Measurements from ENCODE around the gene CDO1.

CDO1 gene

DNA sequence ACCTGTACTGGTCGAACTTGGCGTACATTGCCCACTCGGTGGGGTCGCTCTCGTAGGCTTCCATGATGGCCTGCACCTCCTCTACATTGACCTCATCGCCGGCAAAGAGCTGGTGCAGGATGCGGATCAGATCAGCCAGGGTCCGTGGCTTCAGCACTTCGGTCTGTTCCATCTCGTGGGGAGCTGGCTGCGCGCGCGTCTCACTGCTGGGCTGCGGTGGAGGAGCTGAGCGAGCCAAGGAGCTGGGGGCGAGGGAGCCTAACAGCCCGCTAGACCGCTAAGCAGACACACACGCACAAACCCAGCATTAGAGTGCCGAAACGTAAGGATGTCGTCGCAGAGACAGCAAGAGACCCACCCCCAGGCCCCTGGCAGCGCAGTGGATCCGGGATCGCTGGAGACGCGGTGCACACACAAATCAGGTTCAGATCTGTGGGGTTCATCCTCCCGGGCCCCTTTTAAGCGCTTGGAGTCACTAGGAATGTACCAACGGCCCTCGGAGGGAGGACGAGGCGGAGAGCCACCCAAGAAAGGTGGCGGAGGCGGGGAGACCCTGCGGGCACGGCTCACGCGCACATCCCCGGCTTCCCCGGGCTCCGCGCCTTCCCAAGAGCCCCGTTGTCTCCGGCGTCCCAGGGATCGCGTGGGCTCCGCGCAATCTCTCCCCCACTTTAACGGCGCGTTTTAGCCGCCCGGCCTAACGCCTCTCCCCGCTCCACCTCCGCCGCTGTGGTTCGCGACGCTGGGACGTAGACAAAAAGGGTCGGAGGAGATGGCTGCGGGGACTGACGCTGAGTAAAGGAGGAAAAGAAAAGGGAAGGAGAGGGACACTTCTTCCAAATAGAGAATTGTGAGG, at the start of gene CDO1:
TSS of gene CDO1 (minus strand) at position 434 of the 856 bp plus-strand sequence. CDS start at position 172, 262 bp downstream.
- Histone ChIP-seq H3K4me3 (ENCODE audit: low read length) (peak within 1 kb of the TSS; percentile 65), H2AFZ (ENCODE audit: low read depth, low read length) (peak within 1 kb of the TSS; percentile 85), H3K9me3 (ENCODE audit: low read length) (no peaks in the 10 kb centered on the region), H3K4me1 (ENCODE audit: insufficient read depth, low read length) (peaks cover 35% of the 10 kb centered on the region), H3K36me3 (ENCODE audit: insufficient read depth, low read length) (peaks cover 9% of the 10 kb centered on the region), H3K27me3 (ENCODE audit: insufficient read depth, low read length) (no peaks in the 10 kb centered on the region)

- no peak overlapping the region for H3K4me3 ChIP-seq (ENCODE audit: low read length)
- H2AFZ ChIP-seq (ENCODE audit: low read depth, low read length) = no peak overlapping the region
- H3K9me3 ChIP-seq (ENCODE audit: low read length) = peaks cover 4% of the 10 kb centered on the region
- no peaks in the 10 kb centered on the region for H3K27me3 ChIP-seq (ENCODE audit: insufficient read depth, low read length)
- H3K36me3 ChIP-seq (ENCODE audit: insufficient read depth, low read length) = no peaks in the 10 kb centered on the region
- H3K4me1 ChIP-seq (ENCODE audit: insufficient read depth, low read length) = peaks cover 2% of the 10 kb centered on the region
These were observed 42.9 kb upstream of the CDO1 start for GRCh38 chr5:115859378-115859777.

DNA sequence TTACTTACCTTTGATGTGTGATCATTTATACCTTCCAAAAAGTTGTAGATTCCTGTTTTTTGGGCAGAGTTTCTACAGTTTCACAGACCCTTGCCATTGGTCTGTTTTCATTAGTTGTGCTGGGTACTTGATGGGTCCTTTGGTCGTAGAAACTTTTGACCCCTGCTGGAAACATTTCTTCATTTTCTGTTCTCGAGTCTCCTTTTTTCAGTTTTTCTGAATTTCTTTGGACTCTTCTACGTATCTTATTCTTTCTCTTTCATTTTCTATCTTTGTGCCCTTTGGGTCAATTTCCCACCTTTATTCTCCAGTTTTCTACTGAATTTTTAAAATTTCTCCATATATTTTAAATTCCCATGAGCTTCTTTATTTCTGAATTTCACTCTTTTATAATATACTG, 41.9 kb upstream of the CDO1 start:
- peaks cover 3% of the 10 kb centered on the region for H3K9me3 ChIP-seq (ENCODE audit: low read length)
- H2AFZ ChIP-seq (ENCODE audit: low read depth, low read length) = no peak overlapping the region
- H3K36me3 ChIP-seq (ENCODE audit: insufficient read depth, low read length) = no peaks in the 10 kb centered on the region
- peaks cover 2% of the 10 kb centered on the region for H3K4me1 ChIP-seq (ENCODE audit: insufficient read depth, low read length)
- no peak overlapping the region for H3K4me3 ChIP-seq (ENCODE audit: low read length)
- H3K27me3 ChIP-seq (ENCODE audit: insufficient read depth, low read length) = no peaks in the 10 kb centered on the region

DNA sequence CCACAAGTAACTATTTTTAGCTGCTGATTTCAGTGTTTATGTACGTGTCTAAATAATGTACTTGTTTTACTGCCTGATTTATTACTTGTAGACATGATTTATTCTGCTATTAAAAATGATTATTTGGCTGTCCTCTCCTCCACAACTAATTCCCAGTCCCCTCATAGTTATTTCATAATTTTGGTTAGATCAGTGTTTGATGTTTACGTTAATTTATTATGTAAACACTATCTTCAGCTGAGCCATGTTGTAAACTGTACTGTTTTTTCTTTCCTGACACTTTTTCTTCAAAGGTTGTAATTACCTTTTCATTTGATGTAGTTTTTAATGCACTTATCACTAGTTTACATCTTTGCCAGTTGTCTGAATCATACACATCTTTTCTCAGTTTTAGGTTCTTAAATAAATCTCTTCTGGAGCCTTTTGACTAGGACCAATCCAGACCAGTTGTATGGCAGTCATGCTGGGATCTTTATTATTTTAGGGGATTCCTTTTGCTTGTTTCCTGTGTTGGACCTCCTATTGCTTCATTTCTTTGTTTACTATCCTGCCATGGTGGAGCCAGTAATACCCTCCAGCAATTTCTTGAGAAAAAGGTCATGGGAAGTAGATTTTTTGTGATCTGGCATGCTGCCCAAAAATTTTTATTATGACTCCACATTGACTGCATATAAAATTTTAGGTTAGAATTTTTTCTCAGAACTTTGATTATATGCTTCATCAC, 41.3 kb upstream of the CDO1 start:
- Histone ChIP-seq H3K4me3 (ENCODE audit: low read length) (no peak overlapping the region), H3K27me3 (ENCODE audit: insufficient read depth, low read length) (no peaks in the 10 kb centered on the region)

GRCh38 chr5:115857057-115857479, 40.6 kb upstream of the CDO1 start:
- no peaks in the 10 kb centered on the region for H3K27me3 ChIP-seq (ENCODE audit: insufficient read depth, low read length)
- no peak overlapping the region for H2AFZ ChIP-seq (ENCODE audit: low read depth, low read length)
- H3K9me3 ChIP-seq (ENCODE audit: low read length) = peaks cover 3% of the 10 kb centered on the region

More for the DNA sequence above, 41.3 kb upstream of the CDO1 start:
- Histone ChIP-seq H3K4me1 (ENCODE audit: insufficient read depth, low read length) (peaks cover 2% of the 10 kb centered on the region), H2AFZ (ENCODE audit: low read depth, low read length) (no peak overlapping the region), H3K36me3 (ENCODE audit: insufficient read depth, low read length) (no peaks in the 10 kb centered on the region), H3K9me3 (ENCODE audit: low read length) (peaks cover 3% of the 10 kb centered on the region)

GRCh38 chr5:115855959-115856358, 39.5 kb upstream of the CDO1 start:
- peaks cover 9% of the 10 kb centered on the region for H3K4me1 ChIP-seq (ENCODE audit: insufficient read depth, low read length)
- H2AFZ ChIP-seq (ENCODE audit: low read depth, low read length) = no peak overlapping the region
- H3K9me3 ChIP-seq (ENCODE audit: low read length) = peaks cover 3% of the 10 kb centered on the region
- H3K36me3 ChIP-seq (ENCODE audit: insufficient read depth, low read length) = no peaks in the 10 kb centered on the region
- H3K4me3 ChIP-seq (ENCODE audit: low read length) = no peak overlapping the region
- H3K27me3 ChIP-seq (ENCODE audit: insufficient read depth, low read length) = no peaks in the 10 kb centered on the region

More at GRCh38 chr5:115857057-115857479, 40.6 kb upstream of the CDO1 start:
- no peak overlapping the region for H3K4me3 ChIP-seq (ENCODE audit: low read length)
- peaks cover 2% of the 10 kb centered on the region for H3K4me1 ChIP-seq (ENCODE audit: insufficient read depth, low read length)
- no peaks in the 10 kb centered on the region for H3K36me3 ChIP-seq (ENCODE audit: insufficient read depth, low read length)

DNA sequence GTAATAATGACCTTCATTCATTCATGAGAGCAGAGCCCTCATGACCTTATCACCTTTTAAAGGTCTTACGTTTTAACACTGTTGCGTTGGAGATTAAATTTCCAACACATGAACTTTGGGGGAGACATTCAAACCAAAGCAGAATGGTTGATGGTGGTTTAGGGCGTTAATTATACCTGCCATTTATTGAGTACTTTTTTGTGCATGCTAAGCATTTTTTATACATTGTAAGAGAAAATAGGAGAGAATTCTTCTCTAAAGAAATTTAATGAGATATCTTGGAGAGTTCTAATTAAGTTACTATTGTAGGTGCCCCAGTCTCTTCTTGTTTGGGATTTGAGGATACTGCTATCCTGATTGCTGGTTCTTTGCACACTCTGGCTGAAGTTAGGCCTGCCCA, 37.7 kb upstream of the CDO1 start:
- H3K9me3 ChIP-seq (ENCODE audit: low read length) = peaks cover 3% of the 10 kb centered on the region
- H3K4me1 ChIP-seq (ENCODE audit: insufficient read depth, low read length) = peaks cover 26% of the 10 kb centered on the region
- no peaks in the 10 kb centered on the region for H3K27me3 ChIP-seq (ENCODE audit: insufficient read depth, low read length)

DNA sequence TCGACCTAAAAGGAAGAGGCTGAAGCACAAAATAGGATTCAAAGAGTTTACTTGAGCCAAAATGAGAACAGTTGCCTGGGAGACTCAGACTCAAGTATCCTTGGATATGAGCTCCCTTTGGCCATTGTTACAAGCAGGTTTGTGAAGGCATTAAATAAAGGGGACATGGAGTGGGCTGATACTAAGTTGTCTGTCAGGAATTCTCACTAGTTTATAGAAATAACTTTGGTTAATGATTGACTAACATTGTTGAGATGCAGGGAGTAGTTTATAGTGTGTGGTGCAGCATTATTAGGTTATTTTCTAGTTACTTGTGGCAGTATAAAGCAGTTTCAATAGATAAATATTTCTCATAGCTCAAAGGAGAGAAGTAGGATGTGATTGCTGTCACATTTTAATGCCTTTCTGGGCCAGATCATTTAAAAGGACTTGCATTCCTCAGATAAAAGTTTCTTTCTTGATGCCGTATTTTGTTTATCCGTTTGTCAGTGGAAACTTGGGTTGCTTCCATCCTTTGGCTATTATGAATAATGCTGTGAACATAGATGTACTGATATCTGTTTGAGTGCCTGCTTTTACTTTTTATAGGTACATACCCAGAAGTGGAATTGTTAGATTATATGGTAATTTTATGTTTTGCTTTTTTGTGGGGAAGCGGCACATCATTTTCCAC, 34.4 kb upstream of the CDO1 start:
- no peaks in the 10 kb centered on the region for H3K27me3 ChIP-seq (ENCODE audit: insufficient read depth, low read length)
- peaks cover 3% of the 10 kb centered on the region for H3K9me3 ChIP-seq (ENCODE audit: low read length)
- H3K4me3 ChIP-seq (ENCODE audit: low read length) = no peak overlapping the region
- peaks cover 24% of the 10 kb centered on the region for H3K4me1 ChIP-seq (ENCODE audit: insufficient read depth, low read length)
- no peak overlapping the region for H2AFZ ChIP-seq (ENCODE audit: low read depth, low read length)
- no peaks in the 10 kb centered on the region for H3K36me3 ChIP-seq (ENCODE audit: insufficient read depth, low read length)

More for the DNA sequence above, 37.7 kb upstream of the CDO1 start:
- H2AFZ ChIP-seq (ENCODE audit: low read depth, low read length) = no peak overlapping the region
- H3K36me3 ChIP-seq (ENCODE audit: insufficient read depth, low read length) = no peaks in the 10 kb centered on the region
- H3K4me3 ChIP-seq (ENCODE audit: low read length) = no peak overlapping the region

GRCh38 chr5:115849258-115849798, 32.9 kb upstream of the CDO1 start:
- no peak overlapping the region for H3K4me3 ChIP-seq (ENCODE audit: low read length)
- H3K4me1 ChIP-seq (ENCODE audit: insufficient read depth, low read length) = peaks cover 26% of the 10 kb centered on the region
- H3K9me3 ChIP-seq (ENCODE audit: low read length) = peaks cover 3% of the 10 kb centered on the region
- H2AFZ ChIP-seq (ENCODE audit: low read depth, low read length) = no peak overlapping the region
- no peaks in the 10 kb centered on the region for H3K36me3 ChIP-seq (ENCODE audit: insufficient read depth, low read length)
- H3K27me3 ChIP-seq (ENCODE audit: insufficient read depth, low read length) = no peaks in the 10 kb centered on the region

DNA sequence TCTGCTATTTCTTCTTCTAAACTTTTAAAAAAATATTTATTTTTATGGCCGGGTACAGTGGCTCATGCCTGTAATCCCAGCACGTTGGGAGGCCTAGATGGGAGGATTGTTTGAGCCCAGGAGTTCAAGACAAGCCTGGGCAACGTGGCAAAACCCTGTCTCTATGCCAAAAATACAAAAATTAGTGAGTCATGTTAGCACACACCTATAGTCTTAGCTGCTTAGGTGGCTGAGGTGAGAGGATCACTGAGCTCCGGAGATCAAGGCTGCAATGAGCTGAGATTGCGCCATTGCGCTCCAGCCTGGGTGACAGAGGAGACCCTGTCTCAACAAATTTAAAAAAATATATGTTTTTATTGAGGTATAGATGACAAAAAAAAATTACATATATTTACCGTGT, 30.8 kb upstream of the CDO1 start:
- Histone ChIP-seq H3K36me3 (ENCODE audit: insufficient read depth, low read length) (no peaks in the 10 kb centered on the region), H3K9me3 (ENCODE audit: low read length) (no peaks in the 10 kb centered on the region), H3K27me3 (ENCODE audit: insufficient read depth, low read length) (no peaks in the 10 kb centered on the region), H3K4me1 (ENCODE audit: insufficient read depth, low read length) (peaks cover 41% of the 10 kb centered on the region), H2AFZ (ENCODE audit: low read depth, low read length) (no peak overlapping the region), H3K4me3 (ENCODE audit: low read length) (no peak overlapping the region)

DNA sequence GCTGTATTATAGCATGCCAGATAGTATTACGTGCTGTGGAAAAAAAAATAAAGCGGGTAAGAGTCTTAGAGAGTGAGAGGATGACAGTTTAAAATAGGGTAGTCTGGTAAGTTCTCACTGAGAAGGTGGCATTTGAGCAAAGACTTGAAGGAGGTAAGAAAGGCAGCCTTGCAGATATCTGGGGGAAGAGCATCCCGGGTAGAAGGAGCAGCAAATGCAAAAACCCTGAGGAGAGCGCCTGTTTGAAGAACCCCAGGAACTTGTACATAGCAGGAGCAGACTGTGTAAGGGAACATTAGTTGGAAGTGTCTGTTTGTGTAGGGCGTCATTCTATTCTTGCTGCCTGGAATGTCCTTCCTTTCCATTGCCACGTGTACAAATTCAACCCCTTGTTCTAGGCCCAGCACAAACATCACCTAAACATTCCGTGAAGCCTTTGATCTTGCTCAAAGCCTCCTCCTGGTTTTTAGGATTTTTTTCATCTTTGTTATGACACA, 27.9 kb upstream of the CDO1 start:
- Histone ChIP-seq H3K9me3 (ENCODE audit: low read length) (no peaks in the 10 kb centered on the region), H3K4me1 (ENCODE audit: insufficient read depth, low read length) (peaks cover 32% of the 10 kb centered on the region), H3K4me3 (ENCODE audit: low read length) (no peak overlapping the region)

DNA sequence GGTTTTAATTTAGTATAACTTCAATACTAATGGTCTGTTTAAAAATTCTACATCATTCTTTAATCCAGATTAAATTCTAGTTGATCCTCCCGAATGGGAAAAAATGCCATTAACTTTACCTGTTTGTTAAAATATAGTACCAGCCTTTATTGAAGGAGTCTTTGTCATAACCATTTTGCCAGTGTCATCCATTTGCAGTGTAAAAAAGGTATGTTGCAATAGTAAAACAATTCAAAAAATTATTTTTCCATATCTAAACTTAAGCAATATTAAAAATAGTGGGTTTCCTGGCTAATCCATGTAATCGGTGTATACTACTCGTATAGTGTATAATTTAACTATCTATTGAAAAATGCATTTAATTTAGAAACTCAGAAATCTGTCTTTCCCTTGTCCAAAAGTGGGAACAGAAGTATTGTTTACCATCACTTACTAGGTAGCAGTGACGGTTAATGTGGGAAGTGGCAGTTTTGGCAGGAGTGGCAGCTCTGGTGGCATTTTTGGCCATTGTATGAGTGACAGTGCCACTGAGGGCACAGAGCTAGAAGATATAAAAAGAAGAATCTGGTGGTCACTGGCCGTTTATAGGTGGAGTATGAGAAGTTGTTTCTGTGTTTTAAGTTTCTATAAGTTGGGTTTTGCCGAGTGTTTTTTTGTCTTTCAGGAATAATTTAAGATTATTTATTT, 27.1 kb upstream of the CDO1 start:
- H3K36me3 ChIP-seq (ENCODE audit: insufficient read depth, low read length) = no peaks in the 10 kb centered on the region
- peak overlapping the region; percentile 89 for H3K4me3 ChIP-seq (ENCODE audit: low read length)
- H3K4me1 ChIP-seq (ENCODE audit: insufficient read depth, low read length) = peaks cover 33% of the 10 kb centered on the region
- no peaks in the 10 kb centered on the region for H3K27me3 ChIP-seq (ENCODE audit: insufficient read depth, low read length)
- H3K9me3 ChIP-seq (ENCODE audit: low read length) = no peaks in the 10 kb centered on the region
- no peak overlapping the region for H2AFZ ChIP-seq (ENCODE audit: low read depth, low read length)

More for the DNA sequence above, 27.9 kb upstream of the CDO1 start:
- Histone ChIP-seq H3K36me3 (ENCODE audit: insufficient read depth, low read length) (no peaks in the 10 kb centered on the region), H2AFZ (ENCODE audit: low read depth, low read length) (no peak overlapping the region), H3K27me3 (ENCODE audit: insufficient read depth, low read length) (no peaks in the 10 kb centered on the region)
